Measurements from ENCODE around the gene SEC22B.
"Not testable (repeated sequence)": the region's sequence is repeated elsewhere in the genome, so short reads cannot be mapped to it uniquely, and the experiment has no call there.

The SEC22B gene

DNA sequence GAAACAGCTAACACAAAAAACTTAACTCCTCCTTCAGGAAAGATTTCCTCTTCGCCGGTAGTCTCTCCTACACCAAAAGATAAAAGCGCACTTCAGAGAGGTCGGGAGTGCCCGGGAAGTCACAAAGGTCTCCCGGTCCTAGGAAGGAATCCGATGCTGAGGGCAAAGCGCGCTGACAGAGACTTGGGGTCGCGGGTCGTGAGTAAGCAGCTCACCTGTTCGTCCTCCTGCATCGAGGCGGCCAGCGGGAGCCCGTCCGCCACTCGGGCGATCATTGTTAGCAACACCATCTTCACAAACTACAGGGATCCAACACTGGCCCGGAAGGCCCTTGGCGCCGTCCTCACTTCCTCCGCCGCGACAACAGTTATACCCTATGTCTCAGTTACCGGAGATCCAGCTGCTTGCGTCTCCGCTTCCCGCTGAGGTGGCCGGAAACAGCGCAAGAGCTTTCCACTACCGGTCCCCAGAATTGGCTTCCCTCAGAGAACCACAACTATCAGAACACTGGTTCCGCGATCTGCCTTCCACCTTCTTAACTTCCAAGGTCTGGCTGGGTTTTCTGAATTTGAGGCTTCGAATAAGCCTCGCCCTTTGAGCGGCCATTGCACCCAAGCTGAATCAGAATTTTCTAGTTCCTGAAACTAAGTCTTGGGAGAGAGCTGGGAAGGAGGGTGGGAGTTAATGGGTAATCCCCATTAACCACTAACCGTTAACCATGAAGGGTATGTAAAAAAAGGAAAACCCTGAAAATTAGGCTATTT, at the start of gene SEC22B:
Gene SEC22B (minus strand): TSS at position 429 of the 764 bp plus-strand sequence. CDS start 139 bp downstream, at position 290.
- DNase-seq, result peak; percentile 93

- not testable (repeated sequence) for DNase-seq
Observed at GRCh38 chr1:120217933-120218332, 41.6 kb upstream of the SEC22B start.

GRCh38 chr1:120217175-120217929, 41.0 kb upstream of the SEC22B start:
- DNase-seq, result not testable (repeated sequence)

DNA sequence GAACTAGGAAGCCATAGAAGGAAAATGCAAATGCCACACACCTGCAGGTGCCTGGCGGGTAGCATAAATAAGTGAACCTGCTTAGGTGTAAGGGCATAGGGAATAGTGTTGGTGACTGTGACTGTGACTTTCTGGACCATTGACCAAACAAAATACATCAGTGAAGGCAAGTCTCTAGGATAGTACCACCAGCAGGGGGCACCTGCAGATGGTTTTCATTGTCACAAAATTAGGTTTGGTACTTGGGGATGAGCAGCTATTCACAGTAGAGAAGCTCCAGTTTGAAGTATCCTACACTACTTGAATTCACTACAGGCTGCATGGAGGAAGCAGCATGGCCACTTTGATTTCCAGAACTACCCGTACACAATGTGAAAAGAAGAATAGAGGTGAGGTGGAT, 37.3 kb upstream of the SEC22B start:
- not testable (repeated sequence) for DNase-seq

GRCh38 chr1:120210754-120211153, 34.4 kb upstream of the SEC22B start:
- not testable (repeated sequence) for DNase-seq

DNA sequence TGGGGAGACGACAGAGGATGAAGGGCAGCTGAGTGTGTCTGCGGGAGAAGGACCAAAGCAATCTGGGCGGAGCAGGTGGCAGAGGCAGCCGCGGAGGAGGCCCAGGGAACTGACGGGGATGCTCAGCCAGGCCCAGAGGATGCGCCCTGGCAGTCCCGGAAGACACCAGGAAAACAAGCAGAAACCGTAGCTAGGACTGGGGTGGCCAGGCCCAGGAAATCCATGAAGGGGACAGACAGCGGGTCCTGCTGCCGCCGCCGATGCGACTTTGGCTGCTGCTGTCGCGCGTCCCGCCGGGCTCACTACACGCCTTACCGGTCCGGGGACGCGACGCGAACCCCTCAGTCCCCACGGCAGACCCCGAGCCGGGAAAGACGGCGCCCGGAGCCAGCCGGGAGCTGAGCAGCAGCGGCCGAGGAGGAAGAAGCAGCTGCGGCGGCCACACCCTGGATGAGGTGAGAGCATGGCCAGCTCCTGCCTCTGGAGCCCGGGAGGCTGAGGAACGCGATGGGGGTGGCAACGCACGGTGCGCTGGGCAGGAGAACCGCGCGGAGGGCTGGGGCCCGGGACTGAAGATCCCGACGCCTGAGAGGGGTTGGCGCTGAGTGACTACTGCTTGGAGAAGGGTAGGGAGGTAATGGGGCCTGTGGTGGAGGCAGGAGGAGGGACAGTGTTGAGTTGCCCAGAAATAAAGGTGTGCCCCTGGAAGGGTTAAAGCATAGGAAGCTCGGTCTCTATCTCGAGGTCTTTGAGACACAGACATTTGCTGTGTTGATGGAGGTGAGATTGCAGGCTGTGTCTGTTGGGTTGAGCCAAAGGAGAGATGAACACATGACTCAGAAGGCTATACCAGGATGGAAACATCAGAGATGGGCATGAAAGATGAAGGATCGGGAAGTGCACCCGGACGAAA, 20.8 kb upstream of the SEC22B start:
- DNase-seq, result not testable (repeated sequence)

- not testable (repeated sequence) for DNase-seq
Observed at GRCh38 chr1:120188626-120189025, 12.3 kb upstream of the SEC22B start.

- not testable (repeated sequence) for DNase-seq
Observed at GRCh38 chr1:120182176-120182707, 5.9 kb upstream of the SEC22B start.

- not testable (repeated sequence) for DNase-seq
Observed at GRCh38 chr1:120179811-120180690, 3.7 kb upstream of the SEC22B start.

- DNase-seq, result no peak
Observed at GRCh38 chr1:120178799-120179756, 2.8 kb upstream of the SEC22B start.

DNA sequence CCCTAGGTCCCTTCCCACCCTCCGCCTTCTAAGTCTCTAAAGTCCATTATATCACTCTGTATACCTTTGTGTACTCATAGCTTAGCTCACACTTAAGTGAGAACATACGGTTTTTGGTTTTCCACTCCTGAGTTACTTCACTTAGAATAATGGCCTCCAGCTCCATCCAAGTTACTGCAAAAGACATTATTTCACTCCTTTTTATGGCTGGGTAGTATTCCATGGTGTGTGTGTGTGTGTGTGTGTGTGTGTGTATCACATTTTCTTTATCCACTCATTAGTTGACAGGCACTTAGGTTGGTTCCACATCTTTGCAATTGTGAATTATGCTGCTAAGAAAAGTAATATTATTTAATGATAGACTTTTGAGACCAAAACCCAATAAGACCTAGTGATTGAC, 1.7 kb upstream of the SEC22B start:
- not testable (repeated sequence) for DNase-seq

DNA sequence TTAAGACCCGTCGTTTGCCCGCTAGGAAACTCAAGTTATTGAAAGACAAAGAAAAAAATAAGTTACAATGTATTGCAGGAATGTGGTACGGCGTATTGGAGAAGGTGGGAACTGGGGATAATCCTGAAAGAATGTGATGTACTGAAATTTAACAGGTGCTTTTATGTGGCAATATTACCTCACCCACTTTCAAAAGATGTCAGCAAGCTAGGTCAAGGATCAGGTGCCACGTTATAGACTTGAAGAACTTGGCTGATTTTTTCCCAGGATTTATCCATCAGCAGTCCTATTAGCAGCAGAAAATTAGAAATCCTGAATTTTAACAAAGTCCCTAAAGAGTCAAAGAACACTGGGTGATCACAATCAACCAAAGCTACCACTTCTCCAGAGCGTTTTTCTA, 632 bp downstream of the SEC22B start:
- peak; percentile 13 for DNase-seq

GRCh38 chr1:120164761-120165160, 11.6 kb downstream of the SEC22B start:
- DNase-seq, result not testable (repeated sequence)

- DNase-seq, result not testable (repeated sequence)
Observed at GRCh38 chr1:120162015-120162414, 14.3 kb downstream of the SEC22B start.

DNA sequence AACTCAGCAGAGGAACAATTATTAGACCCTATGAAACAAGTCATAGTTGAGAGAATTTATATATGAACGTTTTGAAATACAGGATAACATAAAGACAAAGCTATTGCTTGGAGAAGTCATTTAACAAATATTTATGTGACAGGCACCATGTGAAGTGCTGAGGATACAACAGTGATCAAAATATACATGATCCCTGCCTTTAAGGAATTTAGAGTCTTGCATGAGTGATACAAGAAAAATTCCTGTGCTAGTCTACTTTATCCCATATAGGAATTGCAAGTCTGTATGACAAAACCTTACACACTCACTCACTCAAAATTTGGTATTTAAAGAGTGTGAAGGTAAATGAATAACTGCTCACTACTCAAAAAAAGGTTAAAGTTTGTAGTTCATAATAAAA, 17.8 kb downstream of the SEC22B start:
- DNase-seq, result not testable (repeated sequence)

DNA sequence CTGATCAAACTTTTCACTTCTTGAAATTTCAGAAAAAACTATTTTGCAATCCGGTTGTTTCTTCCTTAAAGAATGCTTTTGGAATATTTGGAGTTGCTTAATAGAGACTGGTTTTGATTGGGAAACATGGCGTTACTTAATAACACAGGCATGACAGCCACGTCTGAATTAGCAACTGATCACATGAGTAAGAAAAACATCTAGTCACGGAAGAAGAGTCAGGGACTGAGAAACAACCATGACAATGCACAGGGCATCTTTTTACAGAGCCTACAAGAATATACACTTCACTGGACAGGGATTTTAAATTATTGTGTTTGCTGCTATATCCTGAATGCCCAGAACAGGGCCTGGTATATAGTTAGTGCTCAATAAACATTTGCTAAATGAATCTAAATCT, 18.2 kb downstream of the SEC22B start:
- not testable (repeated sequence) for DNase-seq

GRCh38 chr1:120150138-120150822, 26.0 kb downstream of the SEC22B start:
- not testable (repeated sequence) for DNase-seq

GRCh38 chr1:120149420-120150059, 26.8 kb downstream of the SEC22B start:
- not testable (repeated sequence) for DNase-seq

GRCh38 chr1:120145806-120146205, 30.5 kb downstream of the SEC22B start:
- not testable (repeated sequence) for DNase-seq

Data from activated CD4-positive, alpha-beta T cell treated with anti-CD3 and anti-CD28 coated beads, Interleukin-2, Interleukin-6, amounts not matched to agents 100 ng/mL and 50 ng/mL, durations not matched to agents 16 hours and 8 hours (primary cell).